ENCODE data around the gene SLC1A1.
A peak's percentile ranks its signal among the peaks of the same experiment; 100 is the strongest.

SLC1A1 gene

DNA sequence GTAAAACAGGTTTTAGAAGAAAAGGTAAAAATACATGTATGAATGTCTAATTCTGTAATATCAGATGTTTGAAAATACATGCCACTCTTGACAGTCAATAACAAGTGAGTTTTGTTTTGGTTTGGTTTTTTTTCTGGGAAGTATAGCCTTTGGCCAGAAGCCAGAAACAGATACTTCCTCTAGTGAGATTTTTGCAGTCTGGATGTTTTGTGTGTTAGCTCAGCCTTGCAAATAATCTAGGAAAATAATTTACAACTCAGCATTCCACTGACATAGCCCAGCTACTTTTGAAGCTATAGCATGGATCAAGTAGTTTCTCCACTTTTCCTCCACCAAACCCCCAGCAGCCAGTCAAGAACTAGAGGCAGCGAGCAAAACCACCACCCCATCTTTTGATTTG, 56.7 kb downstream of the SLC1A1 start:
- TF ChIP-seq, protein P1, sequence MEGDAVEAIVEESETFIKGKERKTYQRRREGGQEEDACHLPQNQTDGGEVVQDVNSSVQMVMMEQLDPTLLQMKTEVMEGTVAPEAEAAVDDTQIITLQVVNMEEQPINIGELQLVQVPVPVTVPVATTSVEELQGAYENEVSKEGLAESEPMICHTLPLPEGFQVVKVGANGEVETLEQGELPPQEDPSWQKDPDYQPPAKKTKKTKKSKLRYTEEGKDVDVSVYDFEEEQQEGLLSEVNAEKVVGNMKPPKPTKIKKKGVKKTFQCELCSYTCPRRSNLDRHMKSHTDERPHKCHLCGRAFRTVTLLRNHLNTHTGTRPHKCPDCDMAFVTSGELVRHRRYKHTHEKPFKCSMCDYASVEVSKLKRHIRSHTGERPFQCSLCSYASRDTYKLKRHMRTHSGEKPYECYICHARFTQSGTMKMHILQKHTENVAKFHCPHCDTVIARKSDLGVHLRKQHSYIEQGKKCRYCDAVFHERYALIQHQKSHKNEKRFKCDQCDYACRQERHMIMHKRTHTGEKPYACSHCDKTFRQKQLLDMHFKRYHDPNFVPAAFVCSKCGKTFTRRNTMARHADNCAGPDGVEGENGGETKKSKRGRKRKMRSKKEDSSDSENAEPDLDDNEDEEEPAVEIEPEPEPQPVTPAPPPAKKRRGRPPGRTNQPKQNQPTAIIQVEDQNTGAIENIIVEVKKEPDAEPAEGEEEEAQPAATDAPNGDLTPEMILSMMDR (IDR thresholded peaks at IDR 0.05; ENCODE audit: insufficient read depth, low read length, missing control alignments), result no peak
- peak; percentile 36 for DNase-seq (ENCODE audit: low read depth, low spot score)
- ChIA-PET POLR2A (no interaction called here), CTCF (interaction anchor here (0.7 kb wide), 1 partner anchor 9 kb away, joined by 3 read pairs; no protein-coding TSS in a partner anchor)
- no peak overlapping the region for H3K4me3 ChIP-seq (ENCODE audit: low read depth, low read length)

DNA sequence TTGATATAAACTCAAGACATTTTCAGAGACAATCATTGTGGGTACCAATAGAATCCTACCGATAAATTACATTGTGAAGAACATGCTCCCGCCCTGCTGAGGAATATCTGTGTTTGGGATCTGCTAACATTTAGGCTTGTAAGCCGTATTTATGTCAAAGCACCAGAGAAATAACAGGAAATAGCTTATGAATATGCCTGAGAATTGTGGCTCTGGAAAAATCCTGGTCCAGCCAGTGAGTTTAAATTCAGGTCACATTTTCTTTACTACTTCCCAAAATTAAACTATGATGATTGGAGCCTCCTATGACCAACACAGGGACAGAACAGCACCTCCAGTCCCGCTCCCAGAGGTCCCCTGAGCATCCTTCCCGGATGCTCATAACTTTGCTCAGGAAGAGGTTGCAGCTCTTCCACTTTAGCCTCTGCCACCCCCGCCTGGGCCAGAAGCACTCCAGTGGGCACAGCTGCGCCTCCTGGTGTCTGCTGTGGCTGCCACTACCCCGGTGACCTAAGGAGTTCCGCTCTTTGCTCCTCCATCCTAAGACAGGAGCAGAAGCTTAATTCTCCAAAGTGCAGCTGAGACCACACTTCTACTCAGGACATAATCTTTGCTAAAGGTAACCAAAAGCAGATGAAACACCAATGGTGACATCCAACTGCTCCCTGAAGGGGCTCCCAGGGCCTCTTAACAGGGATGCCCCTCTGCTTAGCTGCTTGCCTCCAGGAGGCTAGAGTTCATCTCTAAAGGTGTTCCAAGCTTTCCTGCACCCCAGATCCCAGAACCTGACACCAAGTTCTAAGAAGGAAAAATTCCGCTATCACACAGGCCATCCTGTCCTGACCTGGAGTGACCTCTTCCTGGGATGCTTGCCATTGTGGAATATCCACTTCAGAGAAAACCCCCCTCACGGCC, 58.8 kb downstream of the SLC1A1 start:
- no peak for DNase-seq (ENCODE audit: low read depth, low spot score)
- H3K4me3 ChIP-seq (ENCODE audit: low read depth, low read length), result no peak overlapping the region
- ChIA-PET POLR2A (no interaction called here), CTCF (interaction anchor here (0.7 to 2.2 kb wide), 5 partner anchors 10 to 166 kb away, joined by 3 to 11 read pairs (median 3); no protein-coding TSS in a partner anchor)
- TF ChIP-seq, protein P1 (IDR thresholded peaks at IDR 0.05; ENCODE audit: insufficient read depth, low read length, missing control alignments), result peak; percentile 24

DNA sequence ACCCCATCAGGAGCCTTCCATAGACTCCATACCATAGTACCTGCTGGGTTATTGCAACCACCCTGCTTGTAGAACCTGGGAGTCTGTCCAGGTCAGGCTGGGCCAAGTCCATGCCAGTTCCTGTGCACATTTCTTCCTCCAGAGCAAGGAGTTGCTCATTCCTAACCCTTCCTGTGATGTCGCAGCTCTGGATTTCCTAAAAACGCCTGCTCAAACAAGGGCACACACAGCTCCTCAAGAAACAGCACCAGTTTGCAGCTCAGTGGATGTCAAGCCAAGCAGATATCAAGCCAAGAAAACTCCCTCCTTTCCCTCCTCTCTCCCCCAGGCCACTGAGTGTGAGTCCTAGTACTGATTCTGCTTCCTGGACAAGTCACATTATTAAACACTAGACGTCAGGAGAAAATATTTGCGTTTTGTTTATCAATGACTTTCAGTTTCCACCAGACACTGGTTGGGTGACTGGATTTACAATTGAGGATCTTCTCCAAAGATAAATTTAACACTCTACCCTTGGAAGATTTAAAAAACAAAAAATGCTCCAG, 59.6 kb downstream of the SLC1A1 start:
- TF ChIP-seq, protein P1 (IDR thresholded peaks at IDR 0.05; ENCODE audit: insufficient read depth, low read length, missing control alignments), result no peak
- H3K4me3 ChIP-seq (ENCODE audit: low read depth, low read length), result no peak overlapping the region
- ChIA-PET POLR2A (no interaction called here), CTCF (interaction anchor here (1.9 to 2.2 kb wide), 2 partner anchors 12 to 167 kb away, joined by 7 to 11 read pairs; no protein-coding TSS in a partner anchor)
- DNase-seq (ENCODE audit: low read depth, low spot score), result no peak

DNA sequence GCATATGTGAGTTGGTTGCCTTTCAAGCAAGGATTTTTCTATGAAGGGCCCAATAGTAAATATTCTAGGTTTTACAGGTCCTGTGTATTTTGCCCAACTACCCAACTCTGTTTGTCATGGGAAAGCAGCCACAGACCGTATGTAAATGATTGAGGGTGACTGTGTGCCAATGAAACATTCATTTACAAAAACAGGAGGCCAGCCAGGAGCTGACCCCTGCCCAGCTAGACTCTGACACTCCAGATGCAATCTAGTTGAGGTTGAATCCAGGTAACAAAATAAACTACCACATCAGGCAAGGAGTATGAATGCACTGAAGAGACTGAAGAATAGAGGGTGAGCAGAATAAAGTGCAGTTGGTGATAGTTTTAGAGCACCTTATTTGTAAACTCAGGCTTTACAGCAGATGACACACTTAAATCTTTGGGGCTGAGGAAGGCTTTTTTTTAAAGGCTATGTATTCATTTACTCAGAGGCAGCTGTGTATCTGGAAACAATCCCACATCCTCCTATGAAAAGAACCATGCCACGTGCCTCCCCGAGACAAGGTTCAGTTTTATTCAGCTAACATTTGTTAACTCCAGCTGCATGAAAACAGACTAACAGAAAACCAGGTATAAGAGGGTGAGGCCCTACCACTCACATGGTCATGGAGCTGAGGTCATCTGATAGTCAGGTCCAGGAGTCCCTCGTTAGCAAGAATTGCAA, 60.7 kb downstream of the SLC1A1 start:
- ChIA-PET CTCF (interaction anchor here (1.2 kb wide), 1 partner anchor 10 kb away, joined by 3 read pairs; no protein-coding TSS in a partner anchor), POLR2A (no interaction called here)
- TF ChIP-seq, protein P1 (IDR thresholded peaks at IDR 0.05; ENCODE audit: insufficient read depth, low read length, missing control alignments), result no peak
- H3K4me3 ChIP-seq (ENCODE audit: low read depth, low read length), result no peak overlapping the region
- DNase-seq (ENCODE audit: low read depth, low spot score), result no peak

DNA sequence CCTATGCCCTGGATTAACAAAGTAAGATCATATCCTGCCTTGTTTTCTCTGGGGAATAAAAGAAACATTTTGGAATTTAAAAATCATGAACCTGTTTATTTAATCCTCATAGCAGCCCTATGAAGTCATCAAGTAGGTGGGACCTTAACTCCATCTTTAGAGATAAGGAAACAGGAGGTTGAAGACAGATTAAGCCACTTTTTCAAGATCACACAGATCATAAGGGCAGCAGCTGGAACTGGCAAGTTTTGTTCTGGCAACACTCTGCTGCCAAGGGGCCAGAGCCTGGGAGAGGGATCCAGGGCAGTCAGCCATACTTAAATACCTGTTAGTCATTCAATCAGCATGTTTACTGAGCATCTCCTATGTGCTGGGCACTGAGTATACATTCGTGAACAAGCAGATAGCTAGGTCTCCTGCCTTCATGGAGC, 63.7 kb downstream of the SLC1A1 start:
- ChIA-PET CTCF (interaction anchor here (1.0 kb wide), 1 partner anchor 215 kb away, joined by 3 read pairs; no protein-coding TSS in a partner anchor), POLR2A (interaction anchor here (0.7 kb wide), 1 partner anchor 67 kb away, joined by 3 read pairs; no protein-coding TSS in a partner anchor)
- peak; percentile 16 for DNase-seq (ENCODE audit: low read depth, low spot score)
- no peak overlapping the region for H3K4me3 ChIP-seq (ENCODE audit: low read depth, low read length)
- TF ChIP-seq, protein P1 (IDR thresholded peaks at IDR 0.05; ENCODE audit: insufficient read depth, low read length, missing control alignments), result no peak

All from AG04449 (cell line).